K562 (cell line): ENCODE results near the gene UTS2R. TPM values are rescaled to one million over a fixed set of nuclear protein-coding genes. Genes with fewer than 3 reads are reported as not detected.
A peak's percentile ranks its signal among the peaks of the same experiment; 100 is the strongest.

Experiments
- ADNP ChIP-seq: fragments of 200-800 bp; sonication (Bioruptor generic); IDR thresholded peaks from 2 replicates; pipeline ENCODE4 v1.6.1; 2016; ENCODE audit warnings: missing genetic modification characterization, missing compliant biosample characterization
- FOXK2 ChIP-seq, 2 experiments: fragments of 450-650 bp; IDR thresholded peaks in 1 of 2; conservative IDR thresholded peaks in 1 of 2; 2 replicates each; pipeline ENCODE4 v1.6.1; 2016; ENCODE audit warnings: low read depth in 2 of 2, mild to moderate bottlenecking in 1 of 2
- HDAC1 ChIP-seq, 2 experiments: fragments of 450-650 bp; IDR thresholded peaks; 2 replicates each; pipeline ENCODE4 v1.6.1; 2016 to 2017; ENCODE audit warnings: inconsistent platforms in 1 of 2, mild to moderate bottlenecking in 1 of 2, moderate library complexity in 1 of 2
- MYC ChIP-seq, 2 experiments: fragments of 250-450 bp in 1 of 2; sonication (Bioruptor Pico) in 1 of 2; IDR thresholded peaks; 2 replicates each; pipeline versions ENCODE4 v1.5.1 to v1.6.1; 2012 to 2021; ENCODE audit warnings: low read depth in 2 of 2, borderline replicate concordance in 1 of 2, improper control_type of control experiment in 1 of 2, low read length in 1 of 2, mild to moderate bottlenecking in 1 of 2, moderate library complexity in 1 of 2
- NR2C1 ChIP-seq, 2 experiments: fragments of 450-650 bp; IDR thresholded peaks; 2 replicates each; pipeline ENCODE4 v1.6.1; 2017; ENCODE audit warnings: mild to moderate bottlenecking in 2 of 2, antibody characterized with exemption in 1 of 2, inconsistent platforms in 1 of 2, missing compliant biosample characterization in 1 of 2, missing genetic modification characterization in 1 of 2
- RBM25 ChIP-seq: fragments of 200-400 bp; formaldehyde crosslinking; IDR thresholded peaks from 2 replicates; pipeline ENCODE4 v1.6.1; 2018; ENCODE audit warnings: low read length, low read depth, moderate library complexity; ENCODE audit not compliant: severe bottlenecking
- REST ChIP-seq, 2 experiments: fragments of 450-650 bp; formaldehyde crosslinking in 1 of 2; IDR thresholded peaks; 2 replicates each; pipeline versions ENCODE4 v1.4.0 to v1.6.1; 2014 to 2020; ENCODE audit warnings: mild to moderate bottlenecking in 2 of 2, borderline replicate concordance in 1 of 2, low read depth in 1 of 2
- RFX7 ChIP-seq: fragments of 250-450 bp; sonication (Bioruptor Pico); IDR thresholded peaks from 2 replicates; pipeline ENCODE4 v1.5.1; 2021; ENCODE audit warnings: mild to moderate bottlenecking
- STAT5B ChIP-seq: fragments of 250-450 bp; sonication (Bioruptor Pico); IDR thresholded peaks from 2 replicates; pipeline ENCODE4 v1.8.0; 2021; ENCODE audit warnings: mild to moderate bottlenecking, inconsistent platforms
- TAF1 ChIP-seq: IDR thresholded peaks from 2 replicates; pipeline ENCODE4 v1.6.1; 2011; ENCODE audit warnings: mild to moderate bottlenecking, low read length, moderate library complexity; ENCODE audit not compliant: insufficient read depth, control insufficient read depth, severe bottlenecking; ENCODE audit errors: extremely low read depth
- ZNF436 ChIP-seq: fragments of 250-450, 450-650 bp; sonication (Bioruptor Pico); formaldehyde crosslinking; IDR thresholded peaks from 2 replicates; pipeline ENCODE4 v1.7.0; 2020; ENCODE audit warnings: mild to moderate bottlenecking
- polyA plus RNA-seq, 8 experiments: library from polyadenylated mRNA; depleted of rRNA in 4 of 8; stranded (reverse) in 5 of 8; unstranded in 3 of 8; fragments of >200 nt; fragmentation: Nextera tagmentation in 2 of 8; fragmentation: Illumina TruSeq in 1 of 8; extraction: Ambion mirVana in 2 of 8; extraction: Trizol in 1 of 8; gene quantifications; 2 replicates each; pipeline versions ENCODE4 v1.2.1 to v1.2.3, GENCODE V29; 2011 to 2014; ENCODE audit warnings: inconsistent platforms in 1 of 8, missing spikeins in 1 of 8
- total RNA-seq, 7 experiments: library from RNA; depleted of rRNA in 6 of 7; stranded (reverse); fragments of >200 nt in 6 of 7; fragmentation: Illumina TruSeq in 2 of 7; extraction: Trizol in 2 of 7; gene quantifications; 2 replicates each; pipeline versions ENCODE4 v1.2.1 to v1.2.3, GENCODE V29; 2011 to 2021; ENCODE audit warnings: low replicate concordance in 1 of 7
- TF ChIP-seq, protein P1 (sequence below): fragments of 450-650 bp; IDR thresholded peaks from 2 replicates; pipeline ENCODE4 v1.6.1; 2017; ENCODE audit warnings: antibody characterized with exemption, mild to moderate bottlenecking

Gene UTS2R
- total and polyA plus RNA-seq, 9 of the 15 experiments (the other 6 are each of a cell fraction or from before 2014, with no cell fraction given) = 0.22 TPM; not detected in 8

- TF ChIP-seq REST (IDR thresholded peaks at IDR 0.05; ENCODE audit: borderline replicate concordance) = peak; percentile 98
- peak; percentile 83; the same call in 1 of the 2 replicates for TF ChIP-seq REST (CRISPR knock-in tag; IDR thresholded peaks at IDR 0.05; ENCODE audit: low read depth)
- TF ChIP-seq, protein P1, sequence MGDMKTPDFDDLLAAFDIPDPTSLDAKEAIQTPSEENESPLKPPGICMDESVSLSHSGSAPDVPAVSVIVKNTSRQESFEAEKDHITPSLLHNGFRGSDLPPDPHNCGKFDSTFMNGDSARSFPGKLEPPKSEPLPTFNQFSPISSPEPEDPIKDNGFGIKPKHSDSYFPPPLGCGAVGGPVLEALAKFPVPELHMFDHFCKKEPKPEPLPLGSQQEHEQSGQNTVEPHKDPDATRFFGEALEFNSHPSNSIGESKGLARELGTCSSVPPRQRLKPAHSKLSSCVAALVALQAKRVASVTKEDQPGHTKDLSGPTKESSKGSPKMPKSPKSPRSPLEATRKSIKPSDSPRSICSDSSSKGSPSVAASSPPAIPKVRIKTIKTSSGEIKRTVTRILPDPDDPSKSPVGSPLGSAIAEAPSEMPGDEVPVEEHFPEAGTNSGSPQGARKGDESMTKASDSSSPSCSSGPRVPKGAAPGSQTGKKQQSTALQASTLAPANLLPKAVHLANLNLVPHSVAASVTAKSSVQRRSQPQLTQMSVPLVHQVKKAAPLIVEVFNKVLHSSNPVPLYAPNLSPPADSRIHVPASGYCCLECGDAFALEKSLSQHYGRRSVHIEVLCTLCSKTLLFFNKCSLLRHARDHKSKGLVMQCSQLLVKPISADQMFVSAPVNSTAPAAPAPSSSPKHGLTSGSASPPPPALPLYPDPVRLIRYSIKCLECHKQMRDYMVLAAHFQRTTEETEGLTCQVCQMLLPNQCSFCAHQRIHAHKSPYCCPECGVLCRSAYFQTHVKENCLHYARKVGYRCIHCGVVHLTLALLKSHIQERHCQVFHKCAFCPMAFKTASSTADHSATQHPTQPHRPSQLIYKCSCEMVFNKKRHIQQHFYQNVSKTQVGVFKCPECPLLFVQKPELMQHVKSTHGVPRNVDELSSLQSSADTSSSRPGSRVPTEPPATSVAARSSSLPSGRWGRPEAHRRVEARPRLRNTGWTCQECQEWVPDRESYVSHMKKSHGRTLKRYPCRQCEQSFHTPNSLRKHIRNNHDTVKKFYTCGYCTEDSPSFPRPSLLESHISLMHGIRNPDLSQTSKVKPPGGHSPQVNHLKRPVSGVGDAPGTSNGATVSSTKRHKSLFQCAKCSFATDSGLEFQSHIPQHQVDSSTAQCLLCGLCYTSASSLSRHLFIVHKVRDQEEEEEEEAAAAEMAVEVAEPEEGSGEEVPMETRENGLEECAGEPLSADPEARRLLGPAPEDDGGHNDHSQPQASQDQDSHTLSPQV = 0 out of 2 replicates have a peak, but pooled peaks have one; percentile 52
- no peak for TF ChIP-seq RFX7 (CRISPR knock-in tag)
- no peak for TF ChIP-seq ZNF436 (CRISPR knock-in tag)
- no peak for TF ChIP-seq STAT5B (CRISPR knock-in tag)
- TF ChIP-seq NR2C1 (IDR thresholded peaks at IDR 0.05) = no peak
- TF ChIP-seq NR2C1 (tag; IDR thresholded peaks at IDR 0.05) = no peak
- TF ChIP-seq TAF1 = peak; percentile 75
- TF ChIP-seq FOXK2 (conservative IDR thresholded peaks at IDR 0.05 in 1 of 2, IDR thresholded peaks at IDR 0.05 in 1 of 2; ENCODE audit: low read depth in 2 of 2) = no peak
- peak; percentile 81 for TF ChIP-seq RBM25
- TF ChIP-seq HDAC1 (IDR thresholded peaks at IDR 0.05) = no peak; a peak in 1 of 4 replicates
- TF ChIP-seq ADNP (tag) = no peak
- TF ChIP-seq MYC (IDR thresholded peaks at IDR 0.05; ENCODE audit: low read depth, low read length) = peak; percentile 95
- no peak for TF ChIP-seq MYC (CRISPR knock-in tag; IDR thresholded peaks at IDR 0.05; ENCODE audit: borderline replicate concordance, low read depth)
Observed at GRCh38 chr17:82418001-82418986, 46.7 kb downstream of the UTS2R start, which contains the start of the genes HEXD and OGFOD3 (continued).
